HG03095 (cell line): ENCODE data around the gene DEFB125.

Source experiments
- ATAC-seq: cut with Tn5 transposase; IDR thresholded peaks from one replicate; pipeline ENCODE4 v1.9.1; 2021; ENCODE audit warnings: moderate library complexity; ENCODE audit not compliant: unreplicated experiment

DEFB125 gene

DNA sequence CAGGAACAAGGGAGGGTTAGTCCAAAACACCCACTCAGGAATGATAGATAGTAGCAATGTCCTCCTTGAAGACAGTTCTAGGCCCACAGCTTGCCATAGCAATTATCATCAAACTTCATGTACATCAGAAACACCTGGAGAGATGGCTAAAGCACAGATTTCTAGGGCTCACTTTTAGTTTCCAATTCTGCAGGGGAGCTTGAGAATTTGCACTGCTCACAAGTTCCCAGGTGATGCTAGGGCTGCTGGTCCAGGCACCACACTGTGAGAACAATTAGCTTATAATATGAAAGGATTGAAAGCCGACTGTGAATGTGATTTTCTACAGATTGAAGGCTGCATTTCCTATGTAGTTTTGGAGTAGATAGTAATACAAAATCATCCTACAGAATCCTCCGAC, 58.4 kb downstream of the DEFB125 start:
- ATAC-seq = no peak
